NCI-H2081 (cell line): ENCODE data around the gene KPNA6.

Experiments used
- DNase-seq, 2 experiments: peaks; one replicate each; lab custom pipeline; 2025; lab: John Stamatoyannopoulos, UW

KPNA6 gene

GRCh38 chr1:32187850-32188249 lies 80.0 kb downstream of the KPNA6 start:
- no peak for DNase-seq

DNA sequence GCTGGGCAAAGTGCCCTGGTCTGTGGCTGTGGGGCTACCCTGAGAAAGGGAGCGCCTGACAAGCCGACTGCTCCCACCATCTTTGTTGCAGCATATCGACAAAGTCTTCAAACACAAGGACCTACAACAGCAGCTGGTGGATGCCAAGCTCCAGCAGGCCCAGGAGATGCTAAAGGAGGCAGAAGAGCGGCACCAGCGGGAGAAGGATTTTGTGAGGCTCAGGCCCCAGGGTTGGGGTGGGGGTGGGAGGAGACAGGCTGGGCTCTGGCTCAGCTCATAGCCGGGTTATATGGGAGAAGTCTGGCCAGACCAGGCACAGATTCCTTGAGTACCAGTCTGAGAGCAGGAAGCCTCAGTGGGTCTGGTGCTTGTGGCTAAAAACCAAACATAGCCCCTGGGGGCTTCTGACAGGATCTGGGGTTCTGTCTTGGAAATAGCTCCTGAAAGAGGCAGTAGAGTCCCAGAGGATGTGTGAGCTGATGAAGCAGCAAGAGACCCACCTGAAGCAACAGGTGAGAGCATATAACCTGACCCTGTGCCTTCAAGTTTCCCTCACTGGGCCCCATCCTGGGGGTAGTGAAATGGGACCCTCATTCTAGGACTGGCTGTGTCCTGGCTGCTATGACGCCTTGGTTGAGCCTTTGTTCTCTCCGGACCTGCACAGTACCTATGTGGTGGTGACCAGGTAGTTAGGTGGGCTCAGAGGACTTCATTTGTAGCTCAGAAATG lies 84.5 kb downstream of the KPNA6 start:
- DNase-seq: no peak

DNA sequence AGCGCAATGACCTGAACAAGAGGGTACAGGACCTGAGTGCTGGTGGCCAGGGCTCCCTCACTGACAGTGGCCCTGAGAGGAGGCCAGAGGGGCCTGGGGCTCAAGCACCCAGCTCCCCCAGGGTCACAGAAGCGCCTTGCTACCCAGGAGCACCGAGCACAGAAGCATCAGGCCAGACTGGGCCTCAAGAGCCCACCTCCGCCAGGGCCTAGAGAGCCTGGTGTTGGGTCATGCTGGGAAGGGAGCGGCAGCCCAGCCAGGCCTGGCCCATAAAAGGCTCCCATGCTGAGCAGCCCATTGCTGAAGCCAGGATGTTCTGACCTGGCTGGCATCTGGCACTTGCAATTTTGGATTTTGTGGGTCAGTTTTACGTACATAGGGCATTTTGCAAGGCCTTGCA lies 87.1 kb downstream of the KPNA6 start:
- no peak for DNase-seq

GRCh38 chr1:32195531-32195930 lies 87.7 kb downstream of the KPNA6 start:
- DNase-seq: no peak

DNA sequence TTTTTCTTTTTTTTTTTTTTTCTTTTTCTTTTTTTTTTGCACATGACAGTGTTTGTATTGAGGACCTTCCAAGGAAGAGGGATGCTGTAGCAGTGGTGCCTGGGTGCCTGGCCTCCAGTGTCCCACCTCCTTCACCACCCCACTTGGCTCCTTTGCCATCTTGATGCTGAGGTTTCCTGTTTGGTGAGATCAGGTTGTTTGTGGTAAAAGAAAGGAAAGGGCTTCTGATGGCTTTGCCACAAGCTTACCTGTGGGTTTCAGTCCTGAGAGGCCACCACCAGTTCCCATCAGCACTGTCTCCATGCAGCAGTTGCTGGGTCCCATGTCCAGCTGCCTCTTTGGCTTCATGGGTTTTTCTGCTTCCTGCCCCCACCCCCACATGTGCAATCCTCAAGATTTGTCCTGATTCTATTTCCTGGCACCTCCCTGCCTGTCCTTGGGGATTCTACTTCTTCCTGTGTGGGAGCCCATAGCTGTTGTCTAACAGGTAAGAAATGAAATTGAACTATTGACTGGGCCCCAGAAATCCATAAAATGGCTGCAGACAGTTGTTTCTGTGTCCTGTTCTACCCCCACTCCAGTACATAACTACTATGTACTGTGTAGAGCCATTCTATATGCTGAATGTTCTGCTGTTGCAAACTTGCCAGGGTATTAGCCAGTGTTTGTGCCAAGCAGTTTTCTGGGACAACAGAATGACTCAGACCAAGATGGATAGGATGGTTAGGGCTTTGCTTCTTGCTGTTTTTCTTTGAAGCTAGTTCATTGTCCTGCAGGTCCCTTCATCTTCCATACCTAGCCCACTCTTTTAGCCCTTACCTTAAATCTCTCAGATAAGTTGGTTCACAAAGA lies 88.3 kb downstream of the KPNA6 start:
- no peak for DNase-seq

DNA sequence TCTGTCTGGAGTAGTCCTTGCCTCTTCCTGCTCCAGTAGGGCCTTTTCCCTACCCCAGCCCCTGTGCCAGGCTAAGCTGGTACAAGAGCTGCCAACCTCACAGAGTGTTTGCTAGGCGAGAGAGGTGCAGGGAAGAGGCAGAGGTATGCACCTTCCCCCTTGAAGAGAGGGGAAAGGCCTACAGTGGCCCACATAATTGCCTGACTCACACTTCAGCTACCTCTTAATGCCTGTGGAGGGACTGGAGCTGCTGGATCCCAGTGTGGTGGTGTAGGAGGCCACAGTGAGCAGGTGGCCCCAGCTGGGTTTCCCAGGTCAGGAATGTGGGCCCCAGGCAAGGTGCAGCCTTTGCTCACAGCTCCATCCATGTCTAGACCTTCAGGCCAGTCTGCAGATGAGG lies 89.2 kb downstream of the KPNA6 start:
- no peak for DNase-seq

GRCh38 chr1:32197837-32198236 lies 90.0 kb downstream of the KPNA6 start:
- no peak for DNase-seq

DNA sequence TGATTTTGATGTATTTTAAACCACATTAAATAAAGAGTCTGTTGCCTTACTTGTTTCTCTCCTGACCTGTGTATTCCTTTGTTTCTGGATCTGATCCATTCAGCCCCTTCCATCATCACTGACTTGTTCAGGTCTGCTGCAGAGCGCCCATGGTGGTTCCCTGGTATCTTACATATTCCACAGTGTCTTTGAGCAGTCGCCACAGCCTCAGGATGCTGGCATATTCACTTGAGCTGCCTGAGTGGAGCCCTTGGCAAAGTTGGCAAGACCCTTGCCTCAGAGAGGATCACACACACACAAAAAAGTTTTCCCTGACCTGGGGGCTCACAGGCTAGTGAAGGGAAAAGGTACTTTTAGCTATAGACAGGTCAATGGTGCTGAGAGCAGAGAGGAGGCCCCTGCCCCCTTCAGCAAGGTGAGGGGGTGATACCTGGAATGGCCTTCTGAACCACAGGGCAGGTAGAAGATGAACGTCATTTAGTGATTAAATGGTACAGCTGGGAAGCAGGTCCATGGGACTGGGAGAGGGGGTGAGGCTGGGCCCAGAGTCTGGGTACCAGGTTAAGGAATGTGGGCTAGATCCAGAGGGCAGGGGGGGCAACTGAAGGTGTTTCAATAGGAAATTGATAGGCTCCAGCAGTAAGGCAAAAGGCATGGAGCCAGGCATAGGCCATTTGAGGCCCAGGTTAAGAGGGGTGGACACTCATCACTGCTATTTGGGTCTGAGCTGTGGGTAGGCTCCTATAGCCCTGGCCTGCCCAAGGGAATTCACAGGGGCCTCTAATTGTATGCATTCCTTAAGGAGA lies 90.6 kb downstream of the KPNA6 start:
- DNase-seq: no peak

DNA sequence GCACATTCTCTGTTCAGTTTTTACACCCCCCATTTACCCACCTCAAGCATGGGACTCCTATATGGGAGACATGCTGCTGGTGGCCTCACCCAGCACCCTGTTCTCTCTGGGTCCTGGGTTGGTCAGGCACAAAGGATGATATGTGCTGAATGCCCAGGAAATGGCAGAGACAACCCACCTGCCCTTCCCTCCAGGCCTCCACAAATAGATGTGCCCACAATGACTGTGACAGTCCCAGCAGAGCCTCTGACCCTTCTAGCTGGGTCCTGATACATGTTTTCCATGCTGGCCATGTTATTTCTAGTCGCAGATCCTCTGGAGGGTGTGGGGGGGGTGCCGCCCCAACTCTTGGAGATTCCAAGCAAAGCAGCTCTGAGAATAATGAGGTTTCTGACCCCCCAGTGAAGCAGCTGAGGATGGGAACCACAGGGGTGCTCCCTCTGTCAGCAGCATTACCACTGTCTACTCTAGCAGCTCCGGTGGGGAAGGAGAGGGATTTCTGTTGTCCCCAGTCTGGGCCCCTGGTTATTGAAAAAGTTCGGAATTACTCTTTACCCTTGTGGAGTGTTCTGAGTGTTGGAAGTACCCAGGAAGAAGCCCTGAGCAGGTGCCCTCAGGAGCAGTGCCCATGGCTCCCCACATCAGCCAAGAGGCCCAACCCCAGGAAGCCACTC lies 91.3 kb downstream of the KPNA6 start:
- no peak for DNase-seq

DNA sequence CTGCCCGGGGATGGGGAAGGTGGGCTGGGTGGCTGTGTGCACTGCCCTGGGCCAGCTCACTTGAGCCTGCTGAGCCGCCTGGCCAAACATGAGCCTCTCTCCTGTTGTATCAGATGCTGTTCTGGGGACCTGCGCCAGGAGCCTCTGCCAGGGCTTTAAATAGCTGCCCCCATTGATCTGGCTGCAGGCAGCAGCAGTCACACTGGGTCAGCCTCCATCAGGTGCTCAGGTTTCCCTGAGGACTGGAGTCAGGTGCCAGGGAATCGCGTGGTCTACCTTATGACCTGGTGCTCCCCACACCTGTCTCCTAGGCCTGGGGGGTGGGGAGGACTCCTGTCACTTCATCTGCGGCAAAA lies 91.8 kb downstream of the KPNA6 start:
- peak; percentile 68 to 88 for DNase-seq

DNA sequence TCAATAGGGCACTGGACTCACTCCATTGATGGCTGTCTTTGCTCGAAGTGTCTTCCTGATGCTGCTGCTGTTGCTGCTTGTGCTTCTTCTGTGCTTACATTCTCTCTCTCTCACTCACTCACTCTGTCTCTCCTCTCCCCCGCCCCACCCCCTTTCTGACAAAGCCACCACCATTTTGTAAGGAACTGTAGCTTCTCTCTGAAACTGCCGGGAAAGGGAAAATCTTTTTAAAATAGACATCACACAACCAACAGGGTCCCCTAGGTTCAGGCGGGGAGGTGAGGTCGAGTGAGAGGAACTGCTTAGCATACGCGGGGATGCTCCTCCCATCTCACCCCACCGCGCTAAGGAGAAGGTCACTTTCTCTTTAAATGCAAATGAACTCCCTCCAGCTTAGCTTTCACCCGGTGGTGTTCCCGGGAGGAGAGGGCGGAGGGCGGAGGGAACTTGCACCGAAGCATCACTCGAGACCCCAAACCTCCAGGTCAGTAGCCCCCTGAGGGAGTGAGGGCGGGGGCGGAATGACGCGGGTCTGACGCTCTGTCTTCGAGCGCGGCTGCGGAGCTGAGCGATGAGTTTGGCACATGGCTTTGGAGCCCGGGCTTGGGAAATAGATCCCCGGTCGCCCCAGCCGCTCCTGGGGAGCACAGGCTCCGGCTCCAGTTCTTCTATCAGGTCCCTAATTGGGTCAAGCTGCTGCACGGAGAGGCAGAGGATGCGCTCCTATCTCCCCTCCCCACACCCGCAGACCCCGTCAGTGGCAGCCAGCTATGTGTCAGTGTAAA lies 92.6 kb downstream of the KPNA6 start, which contains the start of gene CCDC28B:
Gene CCDC28B, plus strand, starts transcription at position 370 of the 785 bp plus-strand sequence. CDS start 1,341 bp downstream, outside the sequence.
- DNase-seq: peak; percentile 70 to 81

DNA sequence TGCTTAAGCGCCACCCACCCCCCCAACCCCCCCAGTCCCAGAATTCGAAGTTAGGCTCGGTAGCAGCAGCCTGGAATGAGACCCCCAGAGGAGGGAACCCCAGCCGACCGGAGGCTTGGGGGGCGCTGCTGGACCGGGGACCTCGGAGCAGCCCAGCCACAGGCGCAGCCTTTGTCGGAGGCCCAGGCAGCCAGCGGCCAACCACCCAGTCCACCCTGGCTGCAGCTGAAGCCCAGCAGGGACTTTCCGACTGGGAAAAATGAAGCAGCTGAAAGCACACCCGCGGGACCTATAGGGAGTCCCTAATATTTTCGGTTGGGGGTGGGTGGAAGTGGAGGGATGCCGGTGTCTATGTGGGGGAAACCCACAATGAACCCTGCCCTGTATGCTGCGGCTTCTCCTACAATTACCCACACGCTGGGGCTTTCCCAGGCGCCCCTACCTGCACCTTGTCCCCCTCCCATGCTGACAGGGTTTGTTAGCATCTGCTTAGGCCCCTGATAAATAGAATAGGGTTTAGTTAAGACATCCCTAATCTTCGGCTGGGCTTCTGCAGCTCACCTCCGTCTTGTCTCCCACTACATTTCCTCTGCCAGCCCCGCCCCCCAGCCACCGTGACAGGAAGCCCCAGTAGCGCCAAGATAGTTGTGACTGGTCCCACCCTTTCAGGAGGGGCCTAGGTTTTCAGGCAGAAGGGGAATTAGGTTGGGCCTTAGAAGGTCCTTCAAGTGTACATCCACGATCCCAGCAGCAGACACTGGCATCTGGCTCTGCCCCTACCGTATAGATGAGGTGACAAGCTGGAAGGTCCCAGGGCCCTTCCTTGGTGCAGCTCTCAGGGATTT lies 93.4 kb downstream of the KPNA6 start:
- DNase-seq: peak; percentile 50 to 69

GRCh38 chr1:32204943-32205361 lies 97.1 kb downstream of the KPNA6 start:
- DNase-seq: peak in 1 of 2 experiments; percentile 49

DNA sequence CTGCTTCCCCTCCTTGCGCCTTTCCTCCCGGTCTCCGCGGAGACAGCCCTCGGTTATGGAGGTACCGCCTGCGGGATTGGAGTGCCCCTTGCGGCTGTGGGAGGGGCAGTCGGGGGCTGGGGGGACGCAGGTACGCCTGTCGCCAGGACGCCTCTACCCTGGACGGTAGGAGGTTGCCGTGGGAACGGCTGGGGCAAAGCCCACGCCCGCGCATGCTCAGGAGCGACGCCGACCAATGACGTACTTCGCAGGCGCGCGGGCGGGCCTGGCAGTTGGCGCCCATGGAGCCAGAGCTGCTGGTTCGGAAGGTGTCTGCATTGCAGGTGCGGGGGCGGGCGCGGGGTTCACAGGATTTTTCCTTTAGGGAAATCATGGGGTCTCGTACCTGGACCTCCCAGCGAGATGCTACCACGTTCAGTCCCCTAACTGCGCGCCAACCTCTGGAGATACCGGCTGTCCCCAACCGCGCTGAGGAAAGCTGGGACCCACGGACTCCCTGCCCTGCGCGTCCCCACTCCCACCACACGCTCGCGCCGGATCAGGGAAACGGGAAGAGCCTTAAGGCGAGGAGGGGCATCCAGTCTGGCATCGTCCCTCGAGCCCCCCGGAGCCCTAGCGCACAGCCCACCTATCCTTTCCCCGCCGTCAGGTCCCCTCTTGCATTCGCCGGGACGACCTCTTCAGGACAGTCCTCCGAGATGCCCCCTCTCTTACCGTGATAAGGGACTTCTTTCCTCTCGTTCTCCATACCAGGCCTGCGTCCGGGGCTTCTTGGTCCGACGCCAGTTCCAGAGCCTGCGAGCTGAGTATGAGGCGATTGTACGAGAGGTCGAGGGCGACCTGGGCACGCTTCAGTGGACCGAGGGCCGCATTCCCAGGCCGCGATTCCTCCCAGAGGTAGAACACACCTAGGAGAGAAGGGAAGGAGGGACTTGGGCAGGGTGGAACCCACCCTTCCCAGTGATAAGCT lies 97.8 kb downstream of the KPNA6 start, which contains the start of gene IQCC:
Gene IQCC, plus strand, starts transcription at position 271 of the 970 bp plus-strand sequence. Its CDS starts 11 bp downstream, at position 282.
- peak; percentile 96 to 98 for DNase-seq

DNA sequence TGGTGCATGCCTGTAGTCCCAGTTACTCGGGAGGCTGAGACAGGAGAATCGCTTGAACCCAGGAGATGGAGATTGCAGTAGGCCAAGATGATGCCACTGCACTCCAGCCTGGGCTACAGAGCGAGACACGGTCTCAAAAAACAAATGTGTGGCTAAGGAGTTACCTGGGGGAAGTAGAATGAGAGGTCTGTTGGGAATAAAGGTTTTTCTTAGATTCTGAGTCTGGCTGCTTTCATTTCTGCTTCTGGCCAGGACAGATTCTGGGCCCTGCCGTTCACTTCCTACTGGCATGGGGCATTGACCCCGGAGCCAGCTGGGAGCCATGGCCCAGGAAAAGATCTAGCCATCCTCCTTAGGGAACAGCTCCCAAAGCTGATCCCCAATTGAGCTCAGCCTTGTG lies 100.6 kb downstream of the KPNA6 start:
- no peak for DNase-seq

DNA sequence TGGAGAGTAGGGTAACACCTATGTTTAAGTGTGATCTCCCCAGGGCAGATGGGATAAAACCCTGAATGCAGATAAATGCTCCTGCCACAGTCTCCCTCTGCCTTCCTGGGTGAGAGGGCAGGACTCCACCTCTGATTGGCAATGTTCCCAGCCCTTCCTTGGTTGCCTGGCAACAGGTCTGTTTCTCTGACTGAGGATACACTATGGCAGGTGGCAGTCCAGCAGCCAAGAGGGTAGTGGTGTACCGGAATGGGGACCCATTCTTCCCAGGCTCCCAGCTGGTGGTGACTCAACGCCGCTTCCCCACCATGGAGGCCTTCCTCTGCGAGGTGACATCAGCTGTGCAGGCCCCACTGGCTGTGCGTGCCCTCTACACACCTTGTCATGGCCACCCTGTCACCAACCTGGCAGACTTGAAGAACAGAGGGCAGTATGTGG lies 101.1 kb downstream of the KPNA6 start, which contains the start of gene DCDC2B:
Gene DCDC2B, plus strand, starts transcription at position 199 of the 438 bp plus-strand sequence. Its CDS starts 5 bp downstream, at position 204.
- DNase-seq: peak; percentile 95 to 97

DNA sequence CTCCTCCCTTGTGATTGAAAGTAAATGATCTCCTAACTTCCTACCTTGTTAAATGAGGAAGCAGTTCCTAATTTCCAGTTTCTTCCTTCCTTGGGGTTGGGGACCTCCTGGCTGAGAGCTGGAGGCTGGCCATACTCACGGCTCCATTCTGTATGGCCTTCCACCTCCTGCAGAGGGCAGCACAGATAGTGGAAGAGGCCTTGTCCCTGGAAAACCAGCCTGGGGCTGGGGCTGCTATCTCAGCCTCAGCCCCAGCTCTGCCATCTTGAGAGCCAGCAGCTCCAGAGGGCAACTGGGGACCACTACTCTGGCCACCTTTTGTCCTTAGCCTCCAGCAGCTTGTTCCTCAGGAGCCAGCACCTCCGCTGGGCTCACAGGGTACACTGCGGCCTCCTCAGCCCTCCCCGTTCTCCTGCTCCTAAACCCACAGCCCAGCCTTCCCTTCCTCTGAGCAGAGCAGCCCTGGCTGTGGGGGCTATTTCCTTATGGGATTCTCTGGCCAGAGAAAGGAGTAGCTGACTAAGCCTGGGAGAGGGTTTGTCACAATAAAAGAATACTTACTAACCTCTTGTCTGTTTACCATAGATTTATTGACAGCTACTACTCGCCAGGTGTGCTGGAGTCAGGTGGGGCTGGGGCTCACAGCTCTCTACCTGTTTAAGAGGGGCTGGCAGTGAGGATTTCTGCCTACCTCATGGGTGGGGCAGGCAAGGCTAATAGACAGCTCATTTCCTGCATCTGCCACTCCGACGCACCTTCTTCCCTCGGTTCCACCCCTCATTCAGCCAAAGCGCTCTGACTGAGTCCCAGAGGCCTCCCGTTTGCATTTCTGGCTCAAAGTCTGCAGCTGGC lies 108.0 kb downstream of the KPNA6 start:
- peak; percentile 71 to 79 for DNase-seq
